ENCODE data around the gene STARD4.
A peak's percentile ranks its signal among the peaks of the same experiment; 100 is the strongest.

Gene STARD4

DNA sequence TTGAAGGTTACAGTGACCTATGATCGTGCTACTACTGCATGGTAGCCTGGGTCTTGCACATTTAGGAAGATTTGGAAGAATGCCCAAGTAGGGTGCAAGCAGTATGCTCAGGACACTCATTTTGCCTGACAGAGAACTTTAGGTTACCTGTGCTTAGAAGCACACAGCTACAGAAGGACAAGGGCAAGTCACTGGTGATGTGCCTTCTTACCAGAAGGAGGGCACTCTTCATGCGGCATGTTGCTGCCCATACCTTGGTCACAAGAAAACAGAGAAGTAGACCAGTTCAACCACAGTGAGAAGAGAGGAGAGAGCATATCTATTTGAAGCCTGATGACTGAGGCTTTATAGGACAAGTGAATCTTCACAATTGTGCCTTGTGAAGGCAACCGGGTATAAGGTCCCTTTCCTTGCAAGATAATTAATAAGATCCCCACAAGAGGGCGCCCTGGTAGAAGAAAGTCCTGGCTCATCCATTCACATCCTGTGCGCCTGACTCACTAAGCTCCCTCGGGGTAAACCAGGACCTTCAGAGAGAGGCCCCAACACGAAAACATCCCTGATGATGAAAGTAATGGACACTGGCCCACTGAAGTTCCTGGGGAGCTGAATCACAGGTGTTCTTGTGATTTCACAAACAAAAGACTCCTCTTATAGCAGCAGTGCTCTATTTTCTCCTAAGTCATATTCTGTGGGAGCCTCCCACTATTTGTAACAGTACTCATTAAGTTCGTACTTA lies 38.1 kb upstream of the STARD4 start:
- H3K9ac ChIP-seq (ENCODE audit: low read depth, low read length): peak overlapping the region; percentile 25
- no peak overlapping the region for H3K4me3 ChIP-seq (ENCODE audit: low read length)
- H3K36me3 ChIP-seq (ENCODE audit: insufficient read depth, low read length): no peaks in the 10 kb centered on the region
- no peaks in the 10 kb centered on the region for H3K27me3 ChIP-seq (ENCODE audit: control insufficient read depth, insufficient read depth, low read length)
- peak overlapping the region; percentile 46 for H3K4me2 ChIP-seq (ENCODE audit: low read length)
- no peaks in the 10 kb centered on the region for H3K9me3 ChIP-seq (replicated peaks; ENCODE audit: low read length)
- peaks cover 13% of the 10 kb centered on the region for H3K4me1 ChIP-seq (ENCODE audit: control insufficient read depth, insufficient read depth, low read length)

DNA sequence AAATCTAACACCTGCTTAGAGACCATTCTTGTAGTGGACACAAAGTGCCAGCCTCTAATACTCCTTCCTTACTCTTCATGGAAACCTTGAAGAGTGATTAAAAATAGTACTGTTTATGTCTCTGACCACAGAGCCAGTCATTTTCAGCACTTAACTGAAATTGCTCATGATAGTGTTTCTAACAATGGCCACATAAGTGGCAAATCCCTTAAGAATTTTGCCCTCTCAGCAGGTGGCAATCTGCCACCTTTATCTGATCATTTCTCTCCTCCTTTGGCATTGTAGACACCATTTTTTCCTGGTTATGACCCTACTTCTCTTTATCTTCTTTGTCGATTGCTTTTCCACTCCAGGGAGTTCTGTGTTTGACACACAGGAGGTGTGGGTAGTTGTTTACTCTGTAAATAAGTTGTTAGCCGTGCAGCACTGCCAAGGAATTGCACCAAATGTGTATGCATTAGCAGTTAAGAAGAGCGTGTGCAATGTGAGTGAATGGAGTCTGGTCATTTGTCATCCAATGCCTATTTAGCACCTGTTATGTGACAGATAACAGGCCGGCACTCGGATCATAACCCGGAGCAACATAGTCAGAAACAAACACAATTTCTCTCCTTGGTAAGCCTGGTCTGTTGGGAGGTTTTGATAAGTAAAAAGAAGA lies 36.8 kb upstream of the STARD4 start:
- no peaks in the 10 kb centered on the region for H3K36me3 ChIP-seq (ENCODE audit: insufficient read depth, low read length)
- peaks cover 13% of the 10 kb centered on the region for H3K4me1 ChIP-seq (ENCODE audit: control insufficient read depth, insufficient read depth, low read length)
- H3K9ac ChIP-seq (ENCODE audit: low read depth, low read length): no peak overlapping the region
- H3K27me3 ChIP-seq (ENCODE audit: control insufficient read depth, insufficient read depth, low read length): no peaks in the 10 kb centered on the region
- H3K4me2 ChIP-seq (ENCODE audit: low read length): no peak overlapping the region
- no peak overlapping the region for H3K4me3 ChIP-seq (ENCODE audit: low read length)
- no peaks in the 10 kb centered on the region for H3K9me3 ChIP-seq (replicated peaks; ENCODE audit: low read length)

DNA sequence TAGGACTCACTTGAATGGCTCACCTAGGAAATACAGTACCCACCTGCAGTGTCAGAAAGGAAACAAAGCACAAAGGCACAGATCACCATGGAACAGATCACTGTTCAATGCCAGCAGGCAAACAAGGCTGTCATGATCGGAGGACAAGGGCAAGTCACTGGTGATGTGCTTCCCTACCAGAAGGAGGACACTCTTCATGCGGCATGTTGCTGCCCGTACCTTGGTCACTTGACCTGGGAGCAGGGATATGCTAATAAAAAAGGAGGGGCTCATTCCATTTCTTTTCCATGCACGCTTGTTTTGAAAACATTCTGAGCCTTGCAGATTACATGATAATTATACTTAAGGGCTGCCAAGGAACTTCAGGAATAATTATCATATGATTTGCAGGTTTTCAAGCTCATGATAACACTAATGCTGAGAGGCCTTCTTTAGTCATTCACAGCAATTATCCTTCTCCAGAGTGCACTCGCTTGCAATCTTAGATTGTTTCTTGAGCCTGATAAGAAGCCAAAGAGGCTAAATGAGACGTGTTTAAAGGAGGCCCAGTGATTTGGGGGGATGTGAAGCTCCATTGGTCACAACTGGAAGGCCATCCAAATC lies 36.1 kb upstream of the STARD4 start:
- H3K4me1 ChIP-seq (ENCODE audit: control insufficient read depth, insufficient read depth, low read length): peaks cover 13% of the 10 kb centered on the region
- no peaks in the 10 kb centered on the region for H3K27me3 ChIP-seq (ENCODE audit: control insufficient read depth, insufficient read depth, low read length)
- no peaks in the 10 kb centered on the region for H3K36me3 ChIP-seq (ENCODE audit: insufficient read depth, low read length)
- no peak overlapping the region for H3K4me3 ChIP-seq (ENCODE audit: low read length)
- no peak overlapping the region for H3K4me2 ChIP-seq (ENCODE audit: low read length)
- H3K9ac ChIP-seq (ENCODE audit: low read depth, low read length): no peak overlapping the region
- no peaks in the 10 kb centered on the region for H3K9me3 ChIP-seq (replicated peaks; ENCODE audit: low read length)

DNA sequence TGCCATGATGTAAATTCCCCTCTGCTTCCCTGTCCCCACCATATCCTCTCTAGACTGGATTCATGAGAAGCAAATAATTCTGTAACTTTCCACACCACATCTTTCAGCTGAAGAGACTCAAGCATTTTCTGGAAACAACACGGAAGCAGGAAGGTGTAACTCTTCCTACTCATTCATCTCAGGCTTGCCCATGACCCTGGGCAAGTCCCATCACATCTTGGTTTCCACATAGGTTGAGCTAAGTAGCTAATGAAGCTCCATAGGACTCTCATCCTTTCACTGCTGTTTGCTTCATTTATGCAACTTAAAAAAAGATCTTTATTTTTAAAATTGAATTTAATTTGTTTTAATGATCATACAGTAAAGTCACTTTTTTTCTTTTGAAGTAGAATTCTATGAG lies 32.7 kb upstream of the STARD4 start:
- H3K4me1 ChIP-seq (ENCODE audit: control insufficient read depth, insufficient read depth, low read length): no peaks in the 10 kb centered on the region
- H3K4me2 ChIP-seq (ENCODE audit: low read length): no peak overlapping the region
- H3K27me3 ChIP-seq (ENCODE audit: control insufficient read depth, insufficient read depth, low read length): no peaks in the 10 kb centered on the region
- no peak overlapping the region for H3K9ac ChIP-seq (ENCODE audit: low read depth, low read length)
- no peak overlapping the region for H3K4me3 ChIP-seq (ENCODE audit: low read length)
- no peaks in the 10 kb centered on the region for H3K9me3 ChIP-seq (replicated peaks; ENCODE audit: low read length)
- H3K36me3 ChIP-seq (ENCODE audit: insufficient read depth, low read length): no peaks in the 10 kb centered on the region

DNA sequence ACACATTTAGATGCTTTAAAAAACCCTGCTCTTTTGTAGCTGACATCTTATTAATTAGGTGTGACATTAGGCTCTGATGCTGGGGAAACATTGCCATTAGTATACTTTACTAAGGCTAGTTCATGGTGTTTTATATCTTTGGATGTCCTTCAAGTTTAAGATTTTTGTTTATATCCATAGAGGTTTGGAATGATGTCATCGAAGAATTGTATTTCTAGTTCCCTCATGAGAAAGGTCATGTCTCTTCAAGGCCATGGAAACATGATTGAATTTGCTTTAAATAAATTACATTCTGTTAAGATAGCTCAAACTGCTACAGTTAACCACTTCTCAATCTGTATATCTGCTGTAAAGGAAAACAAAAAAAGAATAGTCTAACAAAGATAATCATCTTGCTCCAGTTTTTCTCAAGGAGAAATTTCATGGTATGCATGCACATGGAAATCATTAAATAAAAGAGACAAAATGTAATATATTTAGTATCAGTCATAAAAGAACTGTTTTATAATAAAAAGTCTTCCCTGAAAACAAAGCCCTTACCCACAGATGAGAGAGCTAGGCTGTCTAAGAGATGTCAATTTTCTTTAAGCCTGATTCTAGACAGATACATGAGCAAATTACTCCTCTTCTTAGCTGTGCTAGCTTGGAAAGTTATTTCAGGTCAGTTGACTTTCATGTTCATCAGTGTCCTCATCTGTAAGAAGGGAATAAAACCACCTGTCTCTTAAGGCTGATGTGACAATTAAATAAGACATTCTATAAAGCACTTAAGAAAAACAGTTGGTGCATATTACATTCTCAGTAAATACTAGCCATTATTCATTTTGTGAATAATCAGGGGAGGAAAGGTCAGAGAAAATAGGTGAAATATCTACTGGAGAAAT lies 25.0 kb upstream of the STARD4 start:
- Histone ChIP-seq H3K4me2 (ENCODE audit: low read length) (no peak overlapping the region), H3K27me3 (ENCODE audit: control insufficient read depth, insufficient read depth, low read length) (no peaks in the 10 kb centered on the region)

DNA sequence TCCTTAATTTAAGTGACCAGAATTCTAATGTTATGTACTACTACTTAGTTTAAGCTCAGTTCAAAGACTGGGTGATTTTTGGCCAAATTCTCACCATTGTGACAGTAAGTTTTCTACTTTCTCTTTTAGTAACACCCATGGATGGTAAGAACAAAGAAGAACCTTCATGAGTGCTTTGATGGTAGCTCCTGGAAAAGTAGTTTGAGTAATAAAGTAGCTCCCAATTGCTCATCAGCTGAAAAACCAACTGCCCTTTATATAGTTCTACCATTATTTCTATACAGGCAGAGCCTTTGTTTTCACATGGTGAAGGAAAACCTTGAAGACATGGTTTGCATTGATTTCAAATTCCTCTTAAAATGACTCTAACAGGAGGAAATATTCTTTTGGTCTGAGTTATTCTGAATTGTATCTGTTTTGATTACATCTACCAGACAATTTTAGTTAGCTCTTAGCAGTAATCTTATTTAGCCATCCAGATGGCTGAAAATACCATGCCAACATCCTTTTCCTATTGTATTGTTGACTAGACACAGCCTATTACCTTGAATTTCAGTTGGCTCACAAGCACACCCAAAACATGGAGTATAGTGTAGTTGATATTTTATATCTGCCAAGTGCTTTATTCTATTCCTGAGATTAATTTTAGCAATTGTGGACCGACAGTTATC lies 23.7 kb upstream of the STARD4 start:
- H3K27me3 ChIP-seq (ENCODE audit: control insufficient read depth, insufficient read depth, low read length): no peaks in the 10 kb centered on the region
- no peaks in the 10 kb centered on the region for H3K4me1 ChIP-seq (ENCODE audit: control insufficient read depth, insufficient read depth, low read length)
- H3K36me3 ChIP-seq (ENCODE audit: insufficient read depth, low read length): no peaks in the 10 kb centered on the region
- H3K9ac ChIP-seq (ENCODE audit: low read depth, low read length): no peak overlapping the region
- H3K4me3 ChIP-seq (ENCODE audit: low read length): no peak overlapping the region
- no peak overlapping the region for H3K4me2 ChIP-seq (ENCODE audit: low read length)
- no peaks in the 10 kb centered on the region for H3K9me3 ChIP-seq (replicated peaks; ENCODE audit: low read length)

More for the DNA sequence above, 25.0 kb upstream of the STARD4 start:
- H3K36me3 ChIP-seq (ENCODE audit: insufficient read depth, low read length): no peaks in the 10 kb centered on the region
- H3K9me3 ChIP-seq (replicated peaks; ENCODE audit: low read length): no peaks in the 10 kb centered on the region
- no peak overlapping the region for H3K4me3 ChIP-seq (ENCODE audit: low read length)
- H3K9ac ChIP-seq (ENCODE audit: low read depth, low read length): no peak overlapping the region
- no peaks in the 10 kb centered on the region for H3K4me1 ChIP-seq (ENCODE audit: control insufficient read depth, insufficient read depth, low read length)

DNA sequence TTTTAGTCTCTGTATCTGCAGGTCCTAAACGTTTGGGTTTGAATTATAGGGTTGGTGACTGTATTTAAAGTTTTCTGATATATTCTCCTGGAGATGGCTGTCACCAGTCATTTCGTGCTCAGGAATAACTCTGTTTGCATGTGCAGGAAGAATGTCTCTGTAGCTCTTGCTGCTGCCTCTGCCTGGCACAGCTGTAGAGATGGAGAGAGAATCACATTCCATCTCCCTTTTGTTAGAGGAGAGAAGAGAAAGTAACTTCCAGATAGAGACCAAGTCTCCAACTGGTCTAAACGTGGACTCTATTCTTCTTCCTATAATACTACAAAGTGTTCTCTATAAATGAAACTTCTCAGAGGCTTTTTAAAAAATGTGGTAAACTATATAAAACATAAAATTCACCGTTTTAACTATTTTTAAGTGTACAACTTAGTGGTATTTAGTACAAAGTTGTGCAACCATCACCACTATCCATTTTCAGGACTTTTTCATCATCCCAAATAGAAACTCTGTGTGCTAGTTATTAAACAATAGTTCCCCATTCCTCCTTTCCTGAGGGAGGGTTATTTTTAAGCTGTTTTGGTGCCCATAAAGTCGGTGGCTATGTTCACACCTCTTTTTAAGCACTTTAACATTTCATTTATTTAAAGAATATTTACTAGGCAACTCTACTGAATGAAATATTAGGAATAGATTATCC lies 20.7 kb upstream of the STARD4 start:
- Histone ChIP-seq H3K4me2 (ENCODE audit: low read length) (no peak overlapping the region), H3K27me3 (ENCODE audit: control insufficient read depth, insufficient read depth, low read length) (no peaks in the 10 kb centered on the region), H3K4me3 (ENCODE audit: low read length) (no peak overlapping the region), H3K4me1 (ENCODE audit: control insufficient read depth, insufficient read depth, low read length) (no peaks in the 10 kb centered on the region), H3K9me3 (replicated peaks; ENCODE audit: low read length) (no peaks in the 10 kb centered on the region), H3K36me3 (ENCODE audit: insufficient read depth, low read length) (no peaks in the 10 kb centered on the region), H3K9ac (ENCODE audit: low read depth, low read length) (no peak overlapping the region)

DNA sequence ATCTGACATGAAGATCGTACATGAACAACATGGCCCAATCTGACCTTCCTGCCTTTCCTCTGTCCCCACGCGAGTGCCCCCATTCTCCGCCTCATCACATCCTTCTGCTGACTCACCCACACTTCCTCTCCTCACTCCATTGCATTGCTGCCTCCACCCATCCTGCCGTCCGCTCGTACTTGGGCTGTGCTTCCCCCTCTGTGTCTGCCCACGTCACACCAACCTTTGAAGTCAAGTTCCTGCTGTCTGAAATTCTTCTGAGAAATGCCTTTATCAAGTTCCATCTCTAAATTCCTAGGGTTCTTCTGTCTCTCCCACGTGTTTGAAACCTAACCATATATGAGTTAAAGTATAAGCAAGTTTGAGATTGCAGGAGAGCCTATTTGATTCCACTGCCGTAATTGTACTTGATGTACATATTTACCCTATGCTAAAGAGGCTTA lies 18.0 kb upstream of the STARD4 start:
- H3K27me3 ChIP-seq (ENCODE audit: control insufficient read depth, insufficient read depth, low read length): no peaks in the 10 kb centered on the region
- H3K4me3 ChIP-seq (ENCODE audit: low read length): no peak overlapping the region
- H3K9ac ChIP-seq (ENCODE audit: low read depth, low read length): no peak overlapping the region
- no peaks in the 10 kb centered on the region for H3K4me1 ChIP-seq (ENCODE audit: control insufficient read depth, insufficient read depth, low read length)
- no peaks in the 10 kb centered on the region for H3K9me3 ChIP-seq (replicated peaks; ENCODE audit: low read length)
- H3K36me3 ChIP-seq (ENCODE audit: insufficient read depth, low read length): no peaks in the 10 kb centered on the region
- H3K4me2 ChIP-seq (ENCODE audit: low read length): peak overlapping the region; percentile 1

DNA sequence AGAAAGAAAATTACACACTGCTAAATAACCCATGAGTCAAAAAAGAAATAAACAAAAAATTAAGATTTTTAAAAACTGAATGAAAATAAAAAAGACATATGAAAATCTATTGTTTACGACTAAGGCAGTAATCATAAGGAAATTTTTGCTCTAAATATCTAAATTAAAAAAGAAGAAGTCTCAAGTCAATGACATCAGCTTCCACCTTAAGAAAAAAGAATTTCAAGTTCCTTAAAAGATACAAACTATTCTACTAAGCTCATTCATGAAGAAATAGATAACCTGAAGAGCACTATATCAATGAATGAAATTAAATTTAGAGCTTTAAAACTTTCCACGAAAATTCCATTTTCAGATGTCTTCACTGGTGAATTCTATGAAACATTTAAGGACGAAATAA lies 15.7 kb upstream of the STARD4 start:
- Histone ChIP-seq H3K27me3 (ENCODE audit: control insufficient read depth, insufficient read depth, low read length) (no peaks in the 10 kb centered on the region), H3K9me3 (replicated peaks; ENCODE audit: low read length) (no peaks in the 10 kb centered on the region), H3K4me1 (ENCODE audit: control insufficient read depth, insufficient read depth, low read length) (no peaks in the 10 kb centered on the region), H3K4me2 (ENCODE audit: low read length) (no peak overlapping the region), H3K4me3 (ENCODE audit: low read length) (no peak overlapping the region), H3K36me3 (ENCODE audit: insufficient read depth, low read length) (no peaks in the 10 kb centered on the region), H3K9ac (ENCODE audit: low read depth, low read length) (no peak overlapping the region)

DNA sequence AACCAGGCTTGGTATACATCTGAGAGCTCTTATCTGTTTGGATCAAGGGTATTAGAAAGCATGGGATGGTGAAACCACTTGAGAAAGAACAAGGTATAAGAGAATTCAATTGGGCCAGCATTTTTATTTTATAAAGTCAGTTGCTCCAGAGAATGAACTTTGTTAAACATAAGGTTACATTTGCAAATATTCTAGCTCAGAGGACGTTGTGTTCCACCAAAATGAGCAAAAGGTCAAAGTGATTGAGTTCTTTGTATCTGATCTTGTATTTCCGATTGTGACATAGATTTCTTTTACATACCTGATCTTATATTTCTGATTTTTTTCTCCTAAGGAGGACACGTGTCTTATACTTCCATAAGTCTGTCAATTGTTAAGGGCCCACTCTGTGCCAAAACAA lies 8.6 kb upstream of the STARD4 start:
- Histone ChIP-seq H3K4me1 (ENCODE audit: control insufficient read depth, insufficient read depth, low read length) (no peaks in the 10 kb centered on the region), H3K9me3 (replicated peaks; ENCODE audit: low read length) (no peaks in the 10 kb centered on the region), H3K4me2 (ENCODE audit: low read length) (no peak overlapping the region), H3K4me3 (ENCODE audit: low read length) (no peak overlapping the region), H3K36me3 (ENCODE audit: insufficient read depth, low read length) (no peaks in the 10 kb centered on the region), H3K9ac (ENCODE audit: low read depth, low read length) (no peak overlapping the region), H3K27me3 (ENCODE audit: control insufficient read depth, insufficient read depth, low read length) (no peaks in the 10 kb centered on the region)

Data from skeletal muscle satellite cell (primary cell).